SK-N-SH (cell line): Measurements from ENCODE around the gene LRRC36. TPM values are rescaled to one million over a fixed set of nuclear protein-coding genes. Genes with fewer than 3 reads are reported as not detected.

Source experiments
- CTCF ChIA-PET: fragments of 300-600, 350-600 bp; formaldehyde crosslinking; extraction: SDS; loops from one replicate; lab custom pipeline; 2021; lab: Yijun Ruan, JAX
- POLR2A ChIA-PET: fragments of 350-600 bp; sonication (Branson Sonifier 250); formaldehyde crosslinking; extraction: SDS; loops from one replicate; lab custom pipeline; 2020; ENCODE audit warnings: antibody characterized with exemption, inconsistent platforms; lab: Yijun Ruan, JAX
- DNase-seq: peaks from one replicate; pipeline ENCODE4 v3.0.0; 2012
- H2AFZ ChIP-seq: fragments of 200-600 bp; sonication (generic); 2 replicates; pipeline ENCODE4 v1.8.1; 2016; ENCODE audit warnings: antibody characterized with exemption, mild to moderate bottlenecking, low read depth
- H3F3A ChIP-seq: fragments of 200-600 bp; sonication (generic); replicated peaks from 2 replicates; pipeline ENCODE3; 2016; ENCODE audit warnings: antibody characterized with exemption, mild to moderate bottlenecking; ENCODE audit not compliant: insufficient read depth
- H3K27ac ChIP-seq, 2 experiments: fragments of 200-500 bp in 1 of 2; fragments of 200-600 bp in 1 of 2; sonication (Bioruptor generic) in 1 of 2; sonication (generic), shearing (Covaris generic) in 1 of 2; 2 replicates each; pipeline versions ENCODE4 v1.5.1 to v1.6.1; 2014 to 2016; ENCODE audit warnings: low read depth in 2 of 2, inconsistent platforms in 1 of 2, low read length in 1 of 2, mild to moderate bottlenecking in 1 of 2, mixed read lengths in 1 of 2
- H3K27me3 ChIP-seq: fragments of 200-600 bp; sonication (generic), shearing (Covaris generic); 2 replicates; pipeline ENCODE4 v1.6.1; 2016; ENCODE audit warnings: mixed run types; ENCODE audit not compliant: insufficient read depth
- H3K36me3 ChIP-seq, 2 experiments: fragments of 200-500 bp in 1 of 2; fragments of 200-600 bp in 1 of 2; sonication (Bioruptor generic) in 1 of 2; sonication (generic) in 1 of 2; replicated peaks in 1 of 2; 2 replicates each; pipeline versions ENCODE3 to v1.5.1; 2014 to 2016; ENCODE audit warnings: low read length in 1 of 2, mild to moderate bottlenecking in 1 of 2; ENCODE audit not compliant: insufficient read depth in 2 of 2, control insufficient read depth in 1 of 2
- H3K4me1 ChIP-seq, 2 experiments: fragments of 200-500 bp in 1 of 2; fragments of 200-600 bp in 1 of 2; sonication (Bioruptor generic) in 1 of 2; sonication (generic), shearing (Covaris generic) in 1 of 2; 2 replicates each; pipeline versions ENCODE4 v1.5.1 to v1.6.1; 2014 to 2016; ENCODE audit warnings: low read depth in 1 of 2, low read length in 1 of 2, mixed run types in 1 of 2; ENCODE audit not compliant: insufficient read depth in 2 of 2, control insufficient read depth in 1 of 2
- H3K4me2 ChIP-seq: fragments of 200-600 bp; sonication (generic), shearing (Covaris generic); 2 replicates; pipeline ENCODE4 v1.6.1; 2017; ENCODE audit warnings: mixed run types
- H3K4me3 ChIP-seq, 2 experiments: fragments of 200-500 bp in 1 of 2; fragments of 200-600 bp in 1 of 2; sonication (Bioruptor generic) in 1 of 2; sonication (generic), shearing (Covaris generic) in 1 of 2; 2 replicates each; pipeline versions ENCODE4 v1.5.1 to v1.8.1; 2014 to 2016; ENCODE audit warnings: low read depth in 2 of 2, inconsistent platforms in 1 of 2, low read length in 1 of 2, mild to moderate bottlenecking in 1 of 2, mixed read lengths in 1 of 2, moderate library complexity in 1 of 2
- H3K79me2 ChIP-seq: fragments of 200-600 bp; sonication (generic); 2 replicates; pipeline ENCODE4 v1.8.1; 2017; ENCODE audit warnings: mild to moderate bottlenecking; ENCODE audit not compliant: insufficient read depth
- H3K9ac ChIP-seq: fragments of 200-600 bp; sonication (generic); 2 replicates; pipeline ENCODE4 v1.6.1; 2017; ENCODE audit warnings: mixed run types
- H3K9me2 ChIP-seq: fragments of 200-600 bp; sonication (generic); 2 replicates; pipeline ENCODE4 v1.6.1; 2017; ENCODE audit warnings: mixed run types
- H3K9me3 ChIP-seq: fragments of 200-600 bp; sonication (generic); 2 replicates; pipeline ENCODE4 v1.6.1; 2017; ENCODE audit warnings: mixed run types, mild to moderate bottlenecking, moderate library complexity
- H4K20me1 ChIP-seq: fragments of 200-600 bp; sonication (generic); 2 replicates; pipeline ENCODE4 v1.6.1; 2017; ENCODE audit warnings: mild to moderate bottlenecking, mixed run types; ENCODE audit not compliant: insufficient read depth
- CHD2 ChIP-seq: fragments of 150-350 bp; IDR thresholded peaks from 2 replicates; pipeline ENCODE4 v1.6.1; 2018; ENCODE audit warnings: low read length; ENCODE audit not compliant: partially characterized antibody
- FOXJ3 ChIP-seq: sonication (generic); formaldehyde crosslinking; IDR thresholded peaks from 2 replicates; pipeline ENCODE4 v1.5.1; 2020; ENCODE audit warnings: mild to moderate bottlenecking, missing genetic modification reagents
- GABPA ChIP-seq: IDR thresholded peaks from 2 replicates; pipeline ENCODE4 v1.4.0; 2012; ENCODE audit warnings: low read depth, mild to moderate bottlenecking
- NFIC ChIP-seq: IDR thresholded peaks from 2 replicates; pipeline ENCODE4 v1.4.0; 2012; ENCODE audit warnings: borderline replicate concordance
- RAD21 ChIP-seq: IDR thresholded peaks from 2 replicates; pipeline ENCODE4 v1.6.1; 2012; ENCODE audit warnings: mild to moderate bottlenecking, low read length
- RXRA ChIP-seq: IDR thresholded peaks from 2 replicates; pipeline ENCODE4 v1.4.0; 2012; ENCODE audit warnings: low read depth, mild to moderate bottlenecking, borderline replicate concordance
- SIN3A ChIP-seq: IDR thresholded peaks from 2 replicates; pipeline ENCODE4 v1.6.1; 2012; ENCODE audit warnings: low read depth, mild to moderate bottlenecking, low read length, moderate library complexity, borderline replicate concordance
- SMC3 ChIP-seq: IDR thresholded peaks from 2 replicates; pipeline ENCODE4 v1.6.1; 2012; ENCODE audit warnings: low read depth, low read length, improper control_type of control experiment
- ZBTB33 ChIP-seq: IDR thresholded peaks from 2 replicates; pipeline ENCODE4 v1.4.0; 2012; ENCODE audit warnings: low read depth, borderline replicate concordance
- WGBS: methylation state at CpG from one replicate; pipeline ENCODE4 v1.1.6; 2017; ENCODE audit warnings: low lambda C conversion rate; 5-methylcytosine and 5-hydroxymethylcytosine counted together
- polyA plus RNA-seq, 3 experiments: library from polyadenylated mRNA; depleted of rRNA; stranded (reverse); fragments of >200 nt; gene quantifications; 2 replicates each; pipeline ENCODE4 v1.2.3, GENCODE V29; 2012
- TF ChIP-seq, protein P1 (sequence below): IDR thresholded peaks from 2 replicates; pipeline ENCODE4 v1.4.0; 2012; ENCODE audit warnings: low read depth
- TF ChIP-seq, protein P2 (sequence below): fragments of 200-600 bp; sonication (generic); IDR thresholded peaks from 2 replicates; pipeline ENCODE4 v1.6.1; 2017; ENCODE audit warnings: antibody characterized with exemption, mild to moderate bottlenecking, moderate library complexity
- TF ChIP-seq, protein P3 (sequence below): IDR thresholded peaks from 2 replicates; pipeline ENCODE4 v1.6.1; 2012; ENCODE audit warnings: mild to moderate bottlenecking, low read depth, low read length, moderate library complexity

LRRC36 gene
- polyA plus RNA-seq, 1 of the 3 experiments (the other 2 are of a cell fraction) = 0.92 TPM

DNA sequence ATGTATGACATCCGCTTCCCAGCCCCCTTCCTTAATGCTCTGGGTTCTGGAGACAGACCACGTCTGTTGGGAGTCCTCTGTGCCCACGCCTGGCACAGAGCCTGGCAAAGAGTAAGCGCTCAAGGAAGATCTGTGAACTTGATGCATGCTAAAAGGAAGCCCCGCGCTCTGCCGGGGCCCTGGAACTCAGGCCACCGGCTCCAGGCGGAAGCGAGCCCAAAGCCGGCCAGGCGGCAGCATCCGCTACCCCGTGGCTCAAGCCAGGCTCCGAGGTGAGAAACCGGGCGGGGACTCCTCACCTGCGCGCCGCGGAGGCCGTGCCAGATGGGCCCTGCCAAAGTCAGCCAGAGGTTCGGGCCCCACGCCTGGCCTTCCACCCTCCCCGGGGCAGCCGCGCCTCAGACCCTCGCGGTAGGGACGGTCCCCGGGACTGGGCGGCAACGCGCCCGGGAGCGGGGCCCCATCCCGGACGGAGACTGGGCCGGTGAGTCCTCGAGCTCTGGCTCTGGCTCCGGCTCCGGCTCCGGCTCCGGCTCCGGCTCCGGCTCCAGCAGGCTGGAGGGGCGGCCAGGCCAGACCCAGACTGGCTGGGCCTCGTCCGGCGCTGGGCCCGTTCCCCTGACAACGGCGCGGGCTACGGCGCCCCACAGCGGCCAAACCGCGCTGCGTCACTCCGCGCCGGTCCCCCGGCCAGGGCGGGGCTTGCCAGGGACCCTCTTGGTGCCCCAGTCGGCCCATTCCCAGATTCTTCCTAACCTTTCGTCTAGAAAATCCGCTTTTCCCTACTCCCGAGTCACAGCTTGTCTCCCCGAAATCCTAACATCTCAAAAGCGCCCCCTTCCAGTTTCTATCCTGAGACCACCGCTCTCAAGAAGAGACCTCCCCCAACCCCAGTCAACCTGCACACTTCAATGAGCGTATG lies 89.5 kb downstream of the LRRC36 start, which contains the start of gene ZDHHC1:
ZDHHC1 (minus strand) TSS at position 606 of the 922 bp plus-strand sequence. CDS start 8,702 bp downstream, outside the sequence.
- Histone ChIP-seq H4K20me1 (no peaks in the 10 kb centered on the region), H3K4me3 (peak within 1 kb of the TSS; percentile 64 to 66), H3K9me2 (no peaks in the 10 kb centered on the region), H3F3A (peaks cover 9% of the 10 kb centered on the region), H3K79me2 (peaks cover 50% of the 10 kb centered on the region), H2AFZ (peak within 1 kb of the TSS; percentile 99), H3K27ac (peak within 1 kb of the TSS; percentile 53 to 79), H3K27me3 (no peaks in the 10 kb centered on the region), H3K4me1 (no peaks in the 10 kb centered on the region; a peak in 1 of 4 replicates), H3K9me3 (no peaks in the 10 kb centered on the region), H3K36me3 (peaks cover 0 to 4% of the 10 kb centered on the region in 2 experiments), H3K9ac (peak within 1 kb of the TSS; percentile 94), H3K4me2 (peak within 1 kb of the TSS; percentile 93)
- 10% methylated on average over 11 of the region's 73 CpGs for WGBS
- peak; percentile 96 for DNase-seq
- TF ChIP-seq, protein P1, sequence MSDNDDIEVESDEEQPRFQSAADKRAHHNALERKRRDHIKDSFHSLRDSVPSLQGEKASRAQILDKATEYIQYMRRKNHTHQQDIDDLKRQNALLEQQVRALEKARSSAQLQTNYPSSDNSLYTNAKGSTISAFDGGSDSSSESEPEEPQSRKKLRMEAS = peak; percentile 22; the same call in 1 of the 2 replicates
- TF ChIP-seq, protein P2, sequence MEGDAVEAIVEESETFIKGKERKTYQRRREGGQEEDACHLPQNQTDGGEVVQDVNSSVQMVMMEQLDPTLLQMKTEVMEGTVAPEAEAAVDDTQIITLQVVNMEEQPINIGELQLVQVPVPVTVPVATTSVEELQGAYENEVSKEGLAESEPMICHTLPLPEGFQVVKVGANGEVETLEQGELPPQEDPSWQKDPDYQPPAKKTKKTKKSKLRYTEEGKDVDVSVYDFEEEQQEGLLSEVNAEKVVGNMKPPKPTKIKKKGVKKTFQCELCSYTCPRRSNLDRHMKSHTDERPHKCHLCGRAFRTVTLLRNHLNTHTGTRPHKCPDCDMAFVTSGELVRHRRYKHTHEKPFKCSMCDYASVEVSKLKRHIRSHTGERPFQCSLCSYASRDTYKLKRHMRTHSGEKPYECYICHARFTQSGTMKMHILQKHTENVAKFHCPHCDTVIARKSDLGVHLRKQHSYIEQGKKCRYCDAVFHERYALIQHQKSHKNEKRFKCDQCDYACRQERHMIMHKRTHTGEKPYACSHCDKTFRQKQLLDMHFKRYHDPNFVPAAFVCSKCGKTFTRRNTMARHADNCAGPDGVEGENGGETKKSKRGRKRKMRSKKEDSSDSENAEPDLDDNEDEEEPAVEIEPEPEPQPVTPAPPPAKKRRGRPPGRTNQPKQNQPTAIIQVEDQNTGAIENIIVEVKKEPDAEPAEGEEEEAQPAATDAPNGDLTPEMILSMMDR = peak; percentile 56
- TF ChIP-seq SIN3A (peak; percentile 65; the same call in 1 of the 2 replicates), FOXJ3 (no peak), SMC3 (peak; percentile 58), GABPA (no peak), NFIC (peak; percentile 37), CHD2 (peak; percentile 12), ZBTB33 (no peak), RXRA (no peak), RAD21 (peak; percentile 70)
- TF ChIP-seq, protein P3, sequence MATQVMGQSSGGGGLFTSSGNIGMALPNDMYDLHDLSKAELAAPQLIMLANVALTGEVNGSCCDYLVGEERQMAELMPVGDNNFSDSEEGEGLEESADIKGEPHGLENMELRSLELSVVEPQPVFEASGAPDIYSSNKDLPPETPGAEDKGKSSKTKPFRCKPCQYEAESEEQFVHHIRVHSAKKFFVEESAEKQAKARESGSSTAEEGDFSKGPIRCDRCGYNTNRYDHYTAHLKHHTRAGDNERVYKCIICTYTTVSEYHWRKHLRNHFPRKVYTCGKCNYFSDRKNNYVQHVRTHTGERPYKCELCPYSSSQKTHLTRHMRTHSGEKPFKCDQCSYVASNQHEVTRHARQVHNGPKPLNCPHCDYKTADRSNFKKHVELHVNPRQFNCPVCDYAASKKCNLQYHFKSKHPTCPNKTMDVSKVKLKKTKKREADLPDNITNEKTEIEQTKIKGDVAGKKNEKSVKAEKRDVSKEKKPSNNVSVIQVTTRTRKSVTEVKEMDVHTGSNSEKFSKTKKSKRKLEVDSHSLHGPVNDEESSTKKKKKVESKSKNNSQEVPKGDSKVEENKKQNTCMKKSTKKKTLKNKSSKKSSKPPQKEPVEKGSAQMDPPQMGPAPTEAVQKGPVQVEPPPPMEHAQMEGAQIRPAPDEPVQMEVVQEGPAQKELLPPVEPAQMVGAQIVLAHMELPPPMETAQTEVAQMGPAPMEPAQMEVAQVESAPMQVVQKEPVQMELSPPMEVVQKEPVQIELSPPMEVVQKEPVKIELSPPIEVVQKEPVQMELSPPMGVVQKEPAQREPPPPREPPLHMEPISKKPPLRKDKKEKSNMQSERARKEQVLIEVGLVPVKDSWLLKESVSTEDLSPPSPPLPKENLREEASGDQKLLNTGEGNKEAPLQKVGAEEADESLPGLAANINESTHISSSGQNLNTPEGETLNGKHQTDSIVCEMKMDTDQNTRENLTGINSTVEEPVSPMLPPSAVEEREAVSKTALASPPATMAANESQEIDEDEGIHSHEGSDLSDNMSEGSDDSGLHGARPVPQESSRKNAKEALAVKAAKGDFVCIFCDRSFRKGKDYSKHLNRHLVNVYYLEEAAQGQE = 0 out of 2 replicates have a peak, but pooled peaks have one; percentile 33
- ChIA-PET CTCF (interaction anchor here (0.6 to 5.9 kb wide), 50 partner anchors 8 to 443 kb away, joined by 3 to 75 read pairs (median 4); partner anchors contain the start of genes ATP6V0D1, CARMIL2, HSD11B2 and KCTD19), POLR2A (interaction anchor here (0.7 kb wide), 1 partner anchor 1077 kb away, joined by 3 read pairs; no protein-coding TSS in a partner anchor)
